HG02588 (cell line): Measurements from ENCODE around the gene SORBS1.

Source experiments
- ATAC-seq: cut with Tn5 transposase; IDR thresholded peaks from one replicate; pipeline ENCODE4 v1.9.1; 2021; ENCODE audit warnings: mild to moderate bottlenecking, moderate library complexity; ENCODE audit not compliant: unreplicated experiment

The SORBS1 gene

GRCh38 chr10:95566136-95566535, 5.0 kb upstream of the SORBS1 start:
- ATAC-seq: no peak

GRCh38 chr10:95565336-95565735, 4.2 kb upstream of the SORBS1 start:
- no peak for ATAC-seq

DNA sequence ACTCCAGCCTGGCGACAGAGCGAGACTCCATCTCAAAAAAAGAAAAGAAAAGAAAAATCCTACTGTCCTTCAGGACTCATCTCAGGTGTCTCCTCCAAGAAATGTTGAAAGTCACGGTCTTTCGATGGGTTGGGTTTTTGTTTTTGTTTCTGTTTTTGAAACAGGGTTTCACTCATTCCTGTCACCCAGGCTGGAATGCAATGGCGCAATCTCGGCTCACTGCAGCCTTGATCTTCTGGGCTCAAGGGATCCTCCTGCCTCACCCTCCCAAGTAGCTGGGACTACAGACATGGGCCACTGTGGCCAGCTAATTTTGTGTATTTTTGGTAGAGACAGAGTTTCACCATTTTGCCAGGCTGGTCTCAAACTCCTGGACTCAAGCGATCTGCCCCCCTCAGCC, 3.1 kb upstream of the SORBS1 start:
- ATAC-seq: no peak

- no peak for ATAC-seq
Measured at GRCh38 chr10:95562341-95562965, 1.3 kb upstream of the SORBS1 start.

DNA sequence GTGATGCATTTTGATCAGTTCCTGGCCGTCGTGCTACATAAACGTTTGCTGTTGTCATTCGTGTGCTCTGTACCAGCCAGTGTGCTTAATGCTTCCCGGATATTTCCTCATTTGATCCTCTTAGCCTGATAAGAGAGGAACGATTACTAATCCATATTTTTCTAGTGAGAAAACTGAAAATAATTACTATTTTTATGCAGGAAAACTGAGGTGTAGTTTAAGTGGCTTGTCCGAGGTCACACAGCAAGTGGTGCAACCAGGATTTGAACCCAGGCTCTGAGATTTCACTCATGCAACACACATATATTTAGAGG, 650 bp upstream of the SORBS1 start:
- no peak for ATAC-seq

GRCh38 chr10:95560278-95561176, 644 bp downstream of the SORBS1 start:
- no peak for ATAC-seq

- no peak for ATAC-seq
Measured at GRCh38 chr10:95559896-95560277, 1.3 kb downstream of the SORBS1 start.

DNA sequence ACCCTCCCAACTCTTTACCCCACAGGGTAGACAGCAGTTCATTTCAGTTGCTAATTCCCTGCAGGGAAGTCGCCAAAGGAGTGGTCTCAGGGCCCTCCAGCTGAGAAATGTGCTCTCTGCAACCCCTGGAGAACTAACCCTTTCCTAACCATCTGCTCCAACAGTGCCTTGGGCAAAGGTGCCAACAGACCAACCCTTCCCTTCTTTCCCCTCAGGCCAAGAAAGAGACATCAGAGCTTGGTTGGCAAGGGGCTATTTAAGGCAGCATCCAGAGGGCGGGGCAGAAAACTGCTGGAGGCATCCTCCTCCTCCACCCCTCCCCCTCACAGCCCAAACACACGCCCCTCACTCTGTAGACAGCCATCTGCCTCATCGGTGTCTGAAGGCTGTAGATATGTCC, 1.7 kb downstream of the SORBS1 start:
- no peak for ATAC-seq

DNA sequence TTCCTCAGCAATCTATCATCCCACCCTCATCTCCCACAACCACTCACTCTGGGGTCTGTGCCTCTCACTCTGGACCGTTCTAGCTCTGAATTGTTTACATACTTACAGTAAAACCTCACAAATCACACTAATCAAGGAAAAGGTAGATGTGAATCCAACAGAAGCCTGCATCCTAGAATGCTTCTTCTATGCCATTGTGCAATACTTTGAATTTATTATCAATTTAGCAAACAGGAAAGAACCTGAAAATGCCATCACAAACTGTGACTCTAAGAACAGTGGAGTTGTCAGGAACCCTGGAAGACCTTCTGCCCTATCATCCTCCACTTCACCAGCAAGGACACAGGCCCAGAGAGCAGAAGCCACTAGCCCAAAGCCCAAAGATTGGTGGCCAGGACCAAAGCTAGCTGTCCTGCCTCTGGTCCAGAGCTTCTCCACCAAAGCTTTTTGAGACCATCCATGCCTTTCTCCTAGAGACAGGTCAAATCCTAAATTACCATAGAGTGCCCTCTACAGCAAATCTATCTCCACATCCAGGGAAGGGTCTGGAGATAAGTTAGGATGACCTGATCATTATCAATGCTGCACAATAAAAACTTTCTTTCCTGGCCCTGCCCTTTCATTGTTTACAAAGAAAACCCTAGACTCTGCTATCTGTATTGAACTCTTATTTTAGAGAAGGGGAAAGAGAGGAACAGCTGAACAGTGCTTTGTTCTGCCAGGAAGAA, 2.4 kb downstream of the SORBS1 start:
- ATAC-seq: no peak

DNA sequence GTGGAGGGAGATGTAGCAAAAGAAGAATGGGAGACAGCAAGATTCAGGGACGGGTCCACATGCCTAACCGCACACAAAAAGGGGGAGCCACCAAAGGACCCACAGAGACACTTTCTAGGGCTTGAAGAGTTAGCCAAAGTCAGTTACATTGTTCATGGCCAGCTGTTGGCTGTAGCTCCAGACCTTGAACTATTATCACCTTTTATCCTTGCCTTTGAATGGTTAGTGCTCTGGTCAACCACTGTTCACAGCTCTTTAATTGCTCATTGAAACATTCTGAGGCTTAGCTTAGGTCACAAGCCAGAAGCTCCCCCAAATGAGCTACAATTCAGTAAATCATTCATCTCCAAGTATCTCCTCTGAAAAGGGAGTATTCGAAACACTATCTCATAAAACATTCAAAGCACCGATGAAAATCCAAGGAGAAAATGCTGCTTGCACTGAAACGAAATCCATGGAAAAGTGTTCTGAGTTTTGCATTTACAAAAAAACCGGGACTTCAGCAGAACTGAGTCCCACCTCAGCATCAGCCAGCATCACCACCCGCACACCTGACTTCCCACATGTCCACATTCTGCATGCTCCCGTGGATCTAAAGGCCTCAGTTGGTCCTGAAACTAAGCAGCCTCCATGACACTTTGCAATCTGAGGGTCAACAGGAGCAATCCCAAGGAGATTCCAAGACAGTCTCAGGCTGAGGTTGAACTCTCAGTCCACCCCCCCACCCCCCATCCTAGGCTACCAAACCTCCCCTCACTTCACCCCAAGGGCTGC, 4.0 kb downstream of the SORBS1 start:
- no peak for ATAC-seq

DNA sequence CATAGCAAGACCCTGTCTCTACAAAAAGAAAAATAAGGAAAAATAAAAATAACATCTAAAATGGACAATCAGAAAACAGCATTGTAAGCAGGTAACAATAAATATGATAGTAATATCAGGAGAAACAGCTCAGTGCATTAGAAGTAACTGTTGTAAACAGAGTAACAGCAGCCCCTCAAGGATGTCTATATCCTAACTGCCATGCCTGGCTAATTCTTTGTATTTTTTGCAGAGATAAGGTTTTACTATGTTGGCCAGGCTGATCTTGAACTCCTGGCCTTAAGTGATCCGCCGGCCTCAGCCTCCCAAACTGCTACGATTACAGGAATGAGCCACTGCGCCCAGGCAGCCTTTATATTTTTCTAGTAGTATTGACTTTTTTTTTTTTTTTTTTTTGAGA, 7.5 kb downstream of the SORBS1 start:
- no peak for ATAC-seq

GRCh38 chr10:95552679-95553342, 8.4 kb downstream of the SORBS1 start:
- no peak for ATAC-seq

GRCh38 chr10:95550073-95550672, 11.0 kb downstream of the SORBS1 start:
- no peak for ATAC-seq

DNA sequence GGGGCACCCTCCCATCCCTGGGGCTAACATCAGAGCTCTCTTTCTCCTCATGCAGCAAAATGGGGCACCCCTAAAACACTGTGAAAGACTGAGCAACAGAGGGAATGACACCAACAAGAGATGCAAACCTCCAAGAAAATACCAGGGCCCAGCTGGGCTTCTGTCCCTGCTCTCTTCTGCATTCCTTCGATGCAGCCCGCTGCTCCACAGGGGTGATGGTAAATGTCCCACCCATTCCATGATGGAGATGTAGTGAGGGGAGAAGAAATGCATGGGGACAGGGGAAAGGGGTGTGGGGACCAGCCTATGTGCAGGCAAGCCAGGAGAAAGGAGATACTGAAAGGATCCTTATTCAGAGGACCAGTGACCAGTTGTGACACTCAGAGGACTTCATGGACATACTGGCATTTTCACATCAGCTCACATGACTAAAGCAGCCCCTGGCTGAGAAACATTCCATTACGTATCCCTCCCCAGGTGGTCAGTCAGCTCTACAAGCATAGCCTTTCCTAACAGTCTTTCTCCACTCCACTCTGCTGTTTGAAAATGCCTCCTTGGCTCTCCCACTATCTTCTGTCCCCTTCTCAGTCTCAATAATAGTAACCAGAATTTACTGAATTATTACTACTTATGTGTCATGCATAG, 13.3 kb downstream of the SORBS1 start:
- ATAC-seq: no peak

DNA sequence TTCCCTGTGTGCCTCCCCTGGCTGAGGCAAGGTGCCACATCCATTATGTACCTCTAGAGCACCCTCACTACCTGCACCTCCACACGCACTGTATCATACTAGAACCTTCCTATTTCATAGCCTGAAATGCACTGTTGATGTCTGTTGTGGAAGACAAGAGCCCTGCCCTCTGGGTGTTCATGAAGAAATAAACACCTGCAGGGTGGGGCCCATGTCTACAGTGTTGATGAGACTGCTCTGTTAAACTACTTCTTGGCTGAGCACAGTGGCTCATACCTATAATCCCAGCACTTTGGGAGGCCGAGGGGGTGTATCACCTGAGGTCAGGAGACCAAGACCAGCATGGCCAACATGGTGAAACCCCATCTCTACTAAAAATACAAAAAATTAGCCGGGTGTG, 14.0 kb downstream of the SORBS1 start:
- no peak for ATAC-seq

DNA sequence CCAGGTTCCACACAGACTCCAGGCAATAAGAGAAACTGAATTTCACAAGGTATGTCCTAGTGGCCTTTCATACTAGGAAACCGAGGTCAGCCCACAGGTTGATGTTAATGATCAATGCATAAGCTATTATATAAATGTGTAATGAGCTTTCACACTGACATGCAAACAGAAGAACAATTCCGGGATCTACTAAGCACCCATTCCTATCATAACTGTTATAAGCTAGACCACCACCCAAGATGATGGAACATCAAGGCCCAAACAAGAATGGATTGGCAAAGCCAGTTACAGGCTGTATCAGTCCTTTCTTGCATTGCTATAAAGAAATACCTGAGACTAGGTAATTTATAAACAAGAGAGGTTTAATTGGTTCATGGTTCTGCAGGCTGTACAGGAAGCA, 15.2 kb downstream of the SORBS1 start:
- ATAC-seq: no peak

DNA sequence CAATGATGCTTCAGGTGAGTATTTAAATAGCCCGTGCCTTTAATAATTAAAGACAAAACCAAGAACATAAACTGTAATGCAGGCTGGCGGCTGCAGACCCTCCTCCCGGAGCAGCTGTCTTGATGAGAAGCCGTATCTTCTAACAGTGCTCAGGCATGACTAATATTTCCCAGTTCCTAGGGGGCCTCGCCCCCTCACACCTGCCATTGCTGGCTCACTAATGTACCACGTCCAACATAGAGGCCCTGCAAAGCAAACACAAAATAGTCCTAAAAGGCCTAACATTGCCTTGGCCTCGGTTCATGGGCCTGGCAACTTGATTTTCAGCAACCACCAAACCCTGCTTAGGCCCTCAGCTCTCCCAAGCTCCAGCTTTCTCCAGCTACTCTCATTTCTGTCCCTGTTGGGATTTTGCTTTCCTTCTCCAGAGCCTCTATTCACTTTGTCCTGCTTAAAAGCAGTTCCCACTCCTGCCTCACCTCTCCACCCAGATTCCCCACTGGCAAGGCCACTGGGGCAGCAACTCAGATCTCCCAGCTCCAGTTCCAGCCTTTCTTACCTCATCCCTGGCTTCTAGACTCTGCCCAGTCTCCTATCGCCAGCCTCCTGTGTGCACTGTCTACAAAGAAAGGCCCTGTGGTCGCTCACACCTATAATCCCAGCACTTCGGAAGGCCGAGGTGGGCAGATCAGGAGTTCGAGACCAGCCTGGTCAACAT, 16.2 kb downstream of the SORBS1 start:
- ATAC-seq: no peak

- no peak for ATAC-seq
Measured at GRCh38 chr10:95543459-95543858, 17.7 kb downstream of the SORBS1 start.

DNA sequence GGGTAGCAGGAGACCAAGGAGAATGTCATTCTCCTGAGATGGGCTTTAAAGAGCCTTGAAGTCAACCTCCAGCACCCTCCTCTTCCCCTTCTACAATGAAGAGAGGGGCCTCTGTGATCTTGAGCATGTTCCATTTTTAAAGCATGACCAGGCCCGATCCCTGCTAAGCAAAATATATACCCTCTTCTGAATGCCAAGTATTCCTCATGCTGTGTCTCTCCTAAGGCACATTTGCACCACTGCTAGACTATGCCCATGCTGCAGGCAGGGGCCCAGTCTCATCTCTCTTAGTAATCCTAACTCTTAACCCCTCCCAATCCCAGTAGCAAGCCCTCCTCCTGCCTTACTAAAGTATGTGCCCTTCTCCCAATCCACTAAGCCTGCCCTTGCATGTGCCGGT, 18.4 kb downstream of the SORBS1 start:
- no peak for ATAC-seq
